Ishikawa (cell line): Measurements from ENCODE around the gene PEMT.

Experiments used
- CEBPB ChIP-seq: IDR thresholded peaks from 2 replicates; pipeline ENCODE4 v1.6.1; 2012
- CREB1 ChIP-seq: IDR thresholded peaks from 2 replicates; pipeline ENCODE4 v1.6.1; 2012; ENCODE audit warnings: low read depth
- EGR1 ChIP-seq: IDR thresholded peaks from 2 replicates; pipeline ENCODE4 v1.6.1; 2012
- EP300 ChIP-seq: IDR thresholded peaks from 2 replicates; pipeline ENCODE4 v1.6.1; 2012; ENCODE audit warnings: borderline replicate concordance
- FOXM1 ChIP-seq: IDR thresholded peaks from 2 replicates; pipeline ENCODE4 v1.6.1; 2012; ENCODE audit warnings: low read depth, borderline replicate concordance
- NFIC ChIP-seq: IDR thresholded peaks from 2 replicates; pipeline ENCODE4 v1.6.1; 2012
- RAD21 ChIP-seq: IDR thresholded peaks from 2 replicates; pipeline ENCODE4 v1.6.1; 2012; ENCODE audit warnings: low read depth
- TAF1 ChIP-seq: IDR thresholded peaks from 2 replicates; pipeline ENCODE4 v1.6.1; 2012; ENCODE audit warnings: low read depth, mild to moderate bottlenecking
- TCF12 ChIP-seq: IDR thresholded peaks from 2 replicates; pipeline ENCODE4 v1.6.1; 2012; ENCODE audit warnings: low read depth
- TEAD4 ChIP-seq: IDR thresholded peaks from 2 replicates; pipeline ENCODE4 v1.6.1; 2012
- YY1 ChIP-seq: IDR thresholded peaks from 2 replicates; pipeline ENCODE4 v1.6.1; 2012; ENCODE audit warnings: low read depth
- ZBTB7A ChIP-seq: IDR thresholded peaks from 2 replicates; pipeline ENCODE4 v1.6.1; 2012; ENCODE audit warnings: low read depth
- TF ChIP-seq, protein P1 (sequence below): IDR thresholded peaks from 2 replicates; pipeline ENCODE4 v1.6.1; 2012
- TF ChIP-seq, protein P2 (sequence below): IDR thresholded peaks from 2 replicates; pipeline ENCODE4 v1.6.1; 2012
- TF ChIP-seq, protein P3 (sequence below): IDR thresholded peaks from 2 replicates; pipeline ENCODE4 v1.6.1; 2012; ENCODE audit warnings: low read depth, mild to moderate bottlenecking

Gene PEMT

DNA sequence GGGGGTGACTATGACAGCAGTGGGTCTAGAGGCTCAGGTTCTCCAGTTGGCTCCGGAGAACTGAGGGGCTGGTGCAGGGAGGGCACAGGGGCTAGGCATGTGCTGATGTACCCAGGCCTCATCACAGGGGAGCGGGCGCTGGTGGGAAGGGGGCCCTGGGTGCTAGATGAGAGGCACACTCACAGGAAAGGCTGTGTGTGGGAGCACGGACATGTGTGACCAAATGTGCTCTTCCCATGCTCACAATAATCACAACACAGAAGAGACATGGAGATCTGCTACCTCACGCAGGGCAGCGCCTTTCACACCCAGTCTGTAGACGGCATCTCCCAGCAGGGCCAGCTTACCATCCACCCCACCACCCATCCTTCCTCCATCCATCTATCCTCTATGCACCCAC, 77.9 kb downstream of the PEMT start:
- TF ChIP-seq FOXM1 (no peak), EP300 (no peak), CEBPB (no peak), YY1 (no peak), ZBTB7A (no peak)

DNA sequence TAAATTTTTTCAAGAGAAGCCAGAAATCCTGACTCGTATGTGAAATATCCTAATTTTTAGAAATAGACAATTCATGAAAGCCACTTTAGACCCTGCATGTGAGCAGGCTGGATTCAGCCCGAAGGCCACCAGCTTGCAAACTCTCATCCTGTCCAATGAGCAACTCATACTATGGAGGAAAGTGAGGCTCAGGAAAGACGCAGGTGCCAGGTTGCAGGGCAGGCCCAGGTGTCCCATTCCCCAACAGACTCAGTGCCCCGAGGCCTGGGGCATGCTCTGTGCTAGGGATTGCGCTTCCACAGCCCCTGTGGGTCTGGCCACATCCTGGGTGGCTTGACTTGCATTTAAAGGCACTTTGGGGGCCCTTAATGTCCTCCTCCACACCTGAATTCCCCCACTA, 78.6 kb downstream of the PEMT start:
- TF ChIP-seq CEBPB (no peak), NFIC (no peak), ZBTB7A (no peak), YY1 (no peak), RAD21 (no peak), TEAD4 (no peak), EP300 (no peak), TCF12 (no peak), FOXM1 (no peak)
- TF ChIP-seq, protein P1, sequence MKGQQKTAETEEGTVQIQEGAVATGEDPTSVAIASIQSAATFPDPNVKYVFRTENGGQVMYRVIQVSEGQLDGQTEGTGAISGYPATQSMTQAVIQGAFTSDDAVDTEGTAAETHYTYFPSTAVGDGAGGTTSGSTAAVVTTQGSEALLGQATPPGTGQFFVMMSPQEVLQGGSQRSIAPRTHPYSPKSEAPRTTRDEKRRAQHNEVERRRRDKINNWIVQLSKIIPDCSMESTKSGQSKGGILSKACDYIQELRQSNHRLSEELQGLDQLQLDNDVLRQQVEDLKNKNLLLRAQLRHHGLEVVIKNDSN: no peak
- TF ChIP-seq, protein P2, sequence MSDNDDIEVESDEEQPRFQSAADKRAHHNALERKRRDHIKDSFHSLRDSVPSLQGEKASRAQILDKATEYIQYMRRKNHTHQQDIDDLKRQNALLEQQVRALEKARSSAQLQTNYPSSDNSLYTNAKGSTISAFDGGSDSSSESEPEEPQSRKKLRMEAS: no peak
- TF ChIP-seq, protein P3, sequence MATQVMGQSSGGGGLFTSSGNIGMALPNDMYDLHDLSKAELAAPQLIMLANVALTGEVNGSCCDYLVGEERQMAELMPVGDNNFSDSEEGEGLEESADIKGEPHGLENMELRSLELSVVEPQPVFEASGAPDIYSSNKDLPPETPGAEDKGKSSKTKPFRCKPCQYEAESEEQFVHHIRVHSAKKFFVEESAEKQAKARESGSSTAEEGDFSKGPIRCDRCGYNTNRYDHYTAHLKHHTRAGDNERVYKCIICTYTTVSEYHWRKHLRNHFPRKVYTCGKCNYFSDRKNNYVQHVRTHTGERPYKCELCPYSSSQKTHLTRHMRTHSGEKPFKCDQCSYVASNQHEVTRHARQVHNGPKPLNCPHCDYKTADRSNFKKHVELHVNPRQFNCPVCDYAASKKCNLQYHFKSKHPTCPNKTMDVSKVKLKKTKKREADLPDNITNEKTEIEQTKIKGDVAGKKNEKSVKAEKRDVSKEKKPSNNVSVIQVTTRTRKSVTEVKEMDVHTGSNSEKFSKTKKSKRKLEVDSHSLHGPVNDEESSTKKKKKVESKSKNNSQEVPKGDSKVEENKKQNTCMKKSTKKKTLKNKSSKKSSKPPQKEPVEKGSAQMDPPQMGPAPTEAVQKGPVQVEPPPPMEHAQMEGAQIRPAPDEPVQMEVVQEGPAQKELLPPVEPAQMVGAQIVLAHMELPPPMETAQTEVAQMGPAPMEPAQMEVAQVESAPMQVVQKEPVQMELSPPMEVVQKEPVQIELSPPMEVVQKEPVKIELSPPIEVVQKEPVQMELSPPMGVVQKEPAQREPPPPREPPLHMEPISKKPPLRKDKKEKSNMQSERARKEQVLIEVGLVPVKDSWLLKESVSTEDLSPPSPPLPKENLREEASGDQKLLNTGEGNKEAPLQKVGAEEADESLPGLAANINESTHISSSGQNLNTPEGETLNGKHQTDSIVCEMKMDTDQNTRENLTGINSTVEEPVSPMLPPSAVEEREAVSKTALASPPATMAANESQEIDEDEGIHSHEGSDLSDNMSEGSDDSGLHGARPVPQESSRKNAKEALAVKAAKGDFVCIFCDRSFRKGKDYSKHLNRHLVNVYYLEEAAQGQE: no peak

DNA sequence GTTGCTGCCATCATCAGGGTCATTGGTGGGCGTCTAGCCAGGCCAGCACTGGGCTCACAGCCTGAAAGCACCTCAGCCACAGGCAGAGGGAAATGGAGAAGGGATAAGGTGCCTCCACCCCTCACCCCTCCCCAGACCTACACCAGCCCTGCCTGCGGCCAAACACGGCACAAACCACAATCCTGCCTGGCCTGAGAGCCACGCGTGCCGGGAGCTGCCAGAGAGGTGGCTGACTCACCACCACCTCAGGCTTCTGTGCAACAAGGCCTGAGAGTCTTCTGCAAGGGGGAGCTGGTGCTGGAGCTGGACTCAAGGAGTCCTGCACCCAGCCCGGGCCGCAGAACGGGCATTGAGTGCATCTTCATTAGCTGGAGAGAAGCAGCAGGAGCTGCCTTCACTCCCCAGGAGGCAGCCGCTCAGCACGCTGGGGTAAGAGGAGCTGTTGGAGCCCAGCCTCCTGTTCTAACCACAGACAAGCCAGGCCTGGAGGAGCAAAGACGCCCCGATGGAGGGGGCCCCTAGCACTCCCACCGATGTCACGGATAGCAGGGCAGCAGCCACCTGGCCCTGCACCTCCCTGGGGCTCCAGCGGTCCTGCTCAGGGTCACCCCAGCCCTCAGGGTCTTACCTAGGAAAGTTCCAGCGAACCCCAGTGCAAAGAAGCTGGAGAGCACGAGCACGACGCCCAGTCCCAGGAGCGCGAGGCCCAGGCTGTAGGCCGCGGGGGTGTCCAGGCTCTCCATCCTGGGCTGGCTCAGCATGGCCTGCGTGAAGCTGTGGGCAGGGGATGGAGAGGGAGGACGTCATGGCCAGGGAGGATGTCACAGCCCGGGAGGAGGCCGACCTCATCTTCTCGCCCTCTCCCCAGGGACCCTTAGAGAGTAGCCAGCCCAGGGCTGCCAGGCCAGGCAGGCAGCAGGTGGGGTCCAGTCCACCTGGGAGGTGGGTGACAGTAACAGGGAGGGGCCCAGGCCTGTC, 79.3 kb downstream of the PEMT start:
- TF ChIP-seq, protein P3: no peak
- no peak for TF ChIP-seq EGR1
- no peak for TF ChIP-seq TAF1
- TF ChIP-seq CREB1: no peak
- TF ChIP-seq, protein P2: no peak
- no peak for TF ChIP-seq EP300
- no peak for TF ChIP-seq FOXM1

DNA sequence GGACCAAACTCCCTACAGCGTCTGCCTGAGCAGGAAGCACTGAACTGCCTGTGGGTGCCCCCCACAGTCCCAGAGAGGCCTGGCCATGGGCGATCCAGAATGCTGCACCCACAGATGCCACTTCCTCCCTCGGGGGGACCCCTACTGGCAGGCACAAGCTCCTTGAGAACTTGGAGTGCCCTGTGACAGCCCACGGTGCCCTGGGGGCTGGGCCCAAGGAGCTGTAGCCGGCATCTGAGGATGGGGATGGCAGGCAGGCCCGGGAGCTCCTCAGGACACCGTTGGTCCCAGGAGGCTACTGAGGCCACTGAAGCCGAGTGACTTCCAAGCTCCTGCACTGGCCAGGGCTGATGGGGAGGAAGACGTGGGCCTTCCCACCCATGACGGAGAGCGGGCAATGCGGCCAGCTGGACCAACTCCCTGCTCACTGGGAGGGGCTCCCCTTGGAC, 80.2 kb downstream of the PEMT start:
- TF ChIP-seq, protein P2: no peak
- TF ChIP-seq CREB1: no peak

DNA sequence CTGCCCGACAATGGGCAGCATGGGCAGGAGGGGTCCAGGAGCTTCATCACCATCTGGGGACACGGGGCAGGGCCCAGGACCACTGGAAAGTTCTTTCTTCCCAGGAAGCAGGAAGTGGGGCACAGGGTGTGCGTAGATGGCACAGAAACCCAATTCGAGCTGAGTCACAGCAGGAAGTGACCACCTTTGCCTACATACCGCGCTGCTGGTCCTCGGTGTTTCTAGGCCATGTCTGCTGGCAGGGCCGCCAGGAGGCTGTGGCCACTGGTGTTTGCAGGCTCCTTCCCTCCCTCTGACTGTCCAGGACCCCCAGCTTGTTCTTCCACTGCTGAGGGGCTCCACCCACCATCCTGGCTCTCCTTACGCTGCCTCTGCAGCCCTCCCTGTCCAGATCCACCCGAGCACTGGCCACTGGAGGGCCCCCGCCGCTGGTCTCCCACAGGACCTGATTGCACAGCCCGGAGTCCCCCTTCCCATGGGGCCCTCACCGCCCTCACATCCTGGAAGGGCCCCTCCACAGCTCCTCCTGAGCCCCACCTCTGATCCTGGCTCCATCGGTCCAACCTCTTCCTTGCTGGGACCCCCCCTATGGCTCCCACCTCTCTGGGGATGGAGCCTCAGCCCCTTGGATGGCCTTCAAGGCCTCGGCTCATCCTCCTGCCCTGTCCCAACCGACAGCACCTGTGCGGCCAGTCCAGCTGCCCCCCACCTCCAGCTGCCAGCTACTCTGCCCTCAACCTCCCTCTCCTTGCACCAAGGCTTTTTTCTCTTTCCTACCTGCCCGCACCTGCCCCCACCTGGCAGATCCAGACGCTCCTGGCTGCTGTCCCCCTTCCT, 80.8 kb downstream of the PEMT start:
- TF ChIP-seq RAD21: no peak
- no peak for TF ChIP-seq TCF12
- TF ChIP-seq, protein P3: no peak
- no peak for TF ChIP-seq CREB1
- no peak for TF ChIP-seq FOXM1
- TF ChIP-seq, protein P1: no peak
- TF ChIP-seq CEBPB: no peak
- TF ChIP-seq TAF1: no peak
- no peak for TF ChIP-seq EGR1
- TF ChIP-seq, protein P2: no peak
- no peak for TF ChIP-seq EP300
- TF ChIP-seq TEAD4: no peak
- TF ChIP-seq ZBTB7A: no peak
- no peak for TF ChIP-seq NFIC
- TF ChIP-seq YY1: no peak
